ENCODE data around the gene SEC61G.

DNA sequence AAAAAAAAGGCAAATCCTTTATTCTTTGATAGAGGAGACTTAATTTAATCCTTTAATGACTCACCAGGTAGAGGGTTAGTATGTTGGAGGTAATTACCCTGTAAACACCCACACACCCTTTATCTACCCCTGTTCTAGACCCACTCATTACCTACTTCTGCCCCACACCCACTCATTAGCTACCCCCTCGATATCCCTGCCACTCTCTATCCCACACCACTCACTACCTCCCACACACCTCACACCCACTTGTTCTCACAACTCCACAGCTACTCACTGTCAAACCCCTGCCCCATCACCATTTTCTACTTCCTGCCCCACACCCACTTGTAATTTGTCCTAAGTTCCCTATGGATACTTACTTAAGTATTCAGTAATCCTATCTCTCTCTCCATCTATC, 49.7 kb downstream of the SEC61G start:
- TF ChIP-seq, protein P1, sequence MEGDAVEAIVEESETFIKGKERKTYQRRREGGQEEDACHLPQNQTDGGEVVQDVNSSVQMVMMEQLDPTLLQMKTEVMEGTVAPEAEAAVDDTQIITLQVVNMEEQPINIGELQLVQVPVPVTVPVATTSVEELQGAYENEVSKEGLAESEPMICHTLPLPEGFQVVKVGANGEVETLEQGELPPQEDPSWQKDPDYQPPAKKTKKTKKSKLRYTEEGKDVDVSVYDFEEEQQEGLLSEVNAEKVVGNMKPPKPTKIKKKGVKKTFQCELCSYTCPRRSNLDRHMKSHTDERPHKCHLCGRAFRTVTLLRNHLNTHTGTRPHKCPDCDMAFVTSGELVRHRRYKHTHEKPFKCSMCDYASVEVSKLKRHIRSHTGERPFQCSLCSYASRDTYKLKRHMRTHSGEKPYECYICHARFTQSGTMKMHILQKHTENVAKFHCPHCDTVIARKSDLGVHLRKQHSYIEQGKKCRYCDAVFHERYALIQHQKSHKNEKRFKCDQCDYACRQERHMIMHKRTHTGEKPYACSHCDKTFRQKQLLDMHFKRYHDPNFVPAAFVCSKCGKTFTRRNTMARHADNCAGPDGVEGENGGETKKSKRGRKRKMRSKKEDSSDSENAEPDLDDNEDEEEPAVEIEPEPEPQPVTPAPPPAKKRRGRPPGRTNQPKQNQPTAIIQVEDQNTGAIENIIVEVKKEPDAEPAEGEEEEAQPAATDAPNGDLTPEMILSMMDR (IDR thresholded peaks at IDR 0.05), result no peak
- no peak for TF ChIP-seq EZH2 (IDR thresholded peaks at IDR 0.05)
- TF ChIP-seq EZH2phosphoT487 (IDR thresholded peaks at IDR 0.05), result no peak

All from neural progenitor cell (in vitro differentiated cells).